Measurements from ENCODE around the gene GAS2L3. TPM values are rescaled to one million over a fixed set of nuclear protein-coding genes. Genes with fewer than 3 reads are reported as not detected.
A peak's percentile ranks its signal among the peaks of the same experiment; 100 is the strongest.
"Not testable (repeated sequence)": the region's sequence is repeated elsewhere in the genome, so short reads cannot be mapped to it uniquely, and the experiment has no call there.

GAS2L3 gene
- total RNA-seq, 1 donor from 2014 or later, result 20.0 TPM

GRCh38 chr12:100539202-100539601, 34.3 kb upstream of the GAS2L3 start:
- no peak for TF ChIP-seq CTCF (conservative IDR thresholded peaks at IDR 0.05; ENCODE audit: low read depth, low read length)
- no peak for DNase-seq (ENCODE audit: low read depth)

GRCh38 chr12:100544165-100544564, 29.3 kb upstream of the GAS2L3 start:
- TF ChIP-seq CTCF (conservative IDR thresholded peaks at IDR 0.05; ENCODE audit: low read depth, low read length), result no peak
- no peak for DNase-seq (ENCODE audit: low read depth)

More at GRCh38 chr12:100539202-100539601, 34.3 kb upstream of the GAS2L3 start:
- H3K4me3 ChIP-seq (ENCODE audit: low read depth, low read length), result no peak overlapping the region

GRCh38 chr12:100545092-100545491, 28.4 kb upstream of the GAS2L3 start:
- no peak for TF ChIP-seq CTCF (conservative IDR thresholded peaks at IDR 0.05; ENCODE audit: low read depth, low read length)
- no peak for DNase-seq (ENCODE audit: low read depth)

More at GRCh38 chr12:100544165-100544564, 29.3 kb upstream of the GAS2L3 start:
- no peak overlapping the region for H3K4me3 ChIP-seq (ENCODE audit: low read depth, low read length)

GRCh38 chr12:100553936-100554335, 19.5 kb upstream of the GAS2L3 start:
- no peak for DNase-seq (ENCODE audit: low read depth)
- no peak overlapping the region for H3K4me3 ChIP-seq (ENCODE audit: low read depth, low read length)
- TF ChIP-seq CTCF (conservative IDR thresholded peaks at IDR 0.05; ENCODE audit: low read depth, low read length), result no peak

More at GRCh38 chr12:100545092-100545491, 28.4 kb upstream of the GAS2L3 start:
- no peak overlapping the region for H3K4me3 ChIP-seq (ENCODE audit: low read depth, low read length)

- no peak for DNase-seq (ENCODE audit: low read depth)
- no peak overlapping the region for H3K4me3 ChIP-seq (ENCODE audit: low read depth, low read length)
- peak; percentile 92 for TF ChIP-seq CTCF (conservative IDR thresholded peaks at IDR 0.05; ENCODE audit: low read depth, low read length)
These were observed 18.8 kb upstream of the GAS2L3 start for GRCh38 chr12:100554608-100555077.

- TF ChIP-seq CTCF (conservative IDR thresholded peaks at IDR 0.05; ENCODE audit: low read depth, low read length), result no peak
- no peak for DNase-seq (ENCODE audit: low read depth)
- H3K4me3 ChIP-seq (ENCODE audit: low read depth, low read length), result no peak overlapping the region
These were observed 17.8 kb upstream of the GAS2L3 start for GRCh38 chr12:100555722-100556121.

GRCh38 chr12:100557357-100557756, 16.1 kb upstream of the GAS2L3 start:
- TF ChIP-seq CTCF (conservative IDR thresholded peaks at IDR 0.05; ENCODE audit: low read depth, low read length), result no peak

GRCh38 chr12:100559261-100559660, 14.2 kb upstream of the GAS2L3 start:
- not testable (repeated sequence) for DNase-seq (ENCODE audit: low read depth); H3K4me3 ChIP-seq (ENCODE audit: low read depth, low read length)

More at GRCh38 chr12:100557357-100557756, 16.1 kb upstream of the GAS2L3 start:
- no peak for DNase-seq (ENCODE audit: low read depth)
- H3K4me3 ChIP-seq (ENCODE audit: low read depth, low read length), result no peak overlapping the region
